ENCODE measurements around the gene NOX5.

DNA sequence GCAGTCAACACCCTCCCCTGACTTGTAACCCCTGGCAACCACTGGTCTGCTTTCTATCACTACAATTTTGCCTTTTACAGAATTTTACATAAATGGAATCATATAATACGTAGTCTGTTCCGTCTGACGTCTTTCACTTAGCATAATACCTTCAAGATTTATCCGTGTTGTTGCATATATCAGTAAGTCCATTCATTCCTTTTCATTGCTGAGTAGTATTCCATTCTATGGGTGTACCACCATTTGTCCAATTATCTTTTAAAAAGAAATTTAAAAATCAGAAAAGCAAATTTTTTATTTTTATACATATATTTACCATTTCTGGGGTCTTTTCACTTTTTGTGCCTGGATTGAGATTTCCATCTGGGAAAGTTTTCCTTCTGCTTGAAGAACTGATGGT lies 35.5 kb downstream of the NOX5 start:
- no peak for TF ChIP-seq CTCF (conservative IDR thresholded peaks at IDR 0.05 in 1 of 2, IDR thresholded peaks at IDR 0.05 in 1 of 2; ENCODE audit: low read depth in 1 of 2, low read length in 2 of 2)
- no peak for TF ChIP-seq EZH2 (IDR thresholded peaks at IDR 0.05; ENCODE audit: low read length, missing control alignments)
